NCI-H2196 treated with DMSO at 0.1 percent for 48 hours (cell line): ENCODE data around the gene GNAS-AS1.

Experiments
- DNase-seq: peaks from one replicate; lab custom pipeline; 2025; ENCODE audit not compliant: unreplicated experiment; lab: John Stamatoyannopoulos, UW

The GNAS-AS1 gene

DNA sequence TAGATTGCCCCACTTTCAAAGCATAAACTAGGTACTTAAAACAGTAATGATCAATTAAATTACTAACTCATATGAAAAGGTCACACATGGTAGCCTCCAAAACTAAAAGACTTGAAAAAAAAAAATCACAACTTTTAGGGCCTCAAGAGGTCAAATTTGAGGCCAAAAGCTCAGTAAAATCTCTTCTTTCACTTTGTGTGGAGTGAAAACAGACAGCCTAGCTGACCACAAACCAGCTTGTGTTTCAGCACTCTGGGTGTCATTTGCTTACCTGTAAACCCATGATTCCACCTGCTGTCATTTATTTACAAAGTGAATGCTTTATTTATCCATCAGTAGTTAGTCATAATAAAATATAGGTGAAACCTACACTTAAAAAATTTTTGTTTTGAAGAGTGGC is 35.8 kb upstream of the GNAS-AS1 start:
- no peak for DNase-seq

DNA sequence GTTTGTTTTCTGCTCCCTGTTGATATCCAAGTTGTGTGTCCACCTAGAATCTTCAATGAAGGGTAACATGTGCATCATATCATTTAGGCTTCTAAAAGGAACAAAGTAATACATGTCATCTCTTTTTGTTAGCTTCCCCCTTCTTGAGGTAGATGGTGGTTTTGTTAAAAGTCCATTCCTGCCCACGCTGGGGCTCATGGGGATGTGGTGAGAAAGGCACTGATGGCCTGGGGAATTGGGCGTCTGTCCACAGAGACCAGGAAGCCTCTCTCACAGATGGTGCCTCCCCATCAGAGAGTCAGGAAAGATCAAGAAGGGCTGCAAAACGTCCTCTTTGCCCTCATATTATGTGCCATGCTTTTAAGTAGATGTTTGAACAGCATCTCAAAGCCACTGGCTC is 34.3 kb upstream of the GNAS-AS1 start:
- DNase-seq = no peak

DNA sequence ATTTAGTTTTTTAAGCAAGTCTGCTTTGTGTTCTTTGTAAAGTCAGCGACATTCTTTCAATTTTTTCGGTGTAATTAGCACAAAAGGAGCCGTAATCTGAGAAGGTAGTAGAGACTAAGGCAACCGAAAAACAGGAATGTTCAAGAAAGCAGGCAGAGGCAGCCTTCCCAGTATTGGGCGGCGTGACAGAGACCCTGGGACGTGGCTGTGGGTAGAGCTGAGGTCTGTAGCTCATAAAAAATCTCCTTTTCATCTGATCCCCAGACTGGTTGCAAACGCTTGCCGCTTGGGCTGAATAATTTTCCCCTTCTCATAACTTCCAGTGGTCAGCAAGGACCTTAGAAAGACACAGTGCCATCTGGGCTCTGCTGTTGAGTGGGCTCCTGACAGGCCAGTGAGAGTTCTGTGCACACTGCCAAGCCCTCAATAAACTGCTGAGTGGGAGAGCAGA is 32.6 kb upstream of the GNAS-AS1 start:
- no peak for DNase-seq

DNA sequence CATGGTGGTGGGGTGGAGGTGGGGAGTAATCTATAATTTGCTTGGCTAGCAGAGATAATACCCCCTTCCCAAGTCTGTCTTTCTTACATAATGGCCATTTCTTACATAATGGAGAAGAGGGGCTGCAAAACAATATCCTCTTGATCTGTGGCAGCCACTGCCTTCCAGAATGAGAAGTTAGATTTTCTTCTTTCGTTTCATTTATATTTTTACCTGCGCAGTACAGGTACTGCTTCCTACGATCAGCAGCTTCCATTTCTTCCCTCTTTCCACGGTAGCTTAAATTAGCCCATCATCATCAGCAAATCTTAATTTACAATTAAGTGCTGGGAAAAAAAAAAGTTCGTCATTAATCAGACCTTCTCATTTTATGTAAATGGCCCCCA is 32.0 kb upstream of the GNAS-AS1 start:
- DNase-seq = no peak

DNA sequence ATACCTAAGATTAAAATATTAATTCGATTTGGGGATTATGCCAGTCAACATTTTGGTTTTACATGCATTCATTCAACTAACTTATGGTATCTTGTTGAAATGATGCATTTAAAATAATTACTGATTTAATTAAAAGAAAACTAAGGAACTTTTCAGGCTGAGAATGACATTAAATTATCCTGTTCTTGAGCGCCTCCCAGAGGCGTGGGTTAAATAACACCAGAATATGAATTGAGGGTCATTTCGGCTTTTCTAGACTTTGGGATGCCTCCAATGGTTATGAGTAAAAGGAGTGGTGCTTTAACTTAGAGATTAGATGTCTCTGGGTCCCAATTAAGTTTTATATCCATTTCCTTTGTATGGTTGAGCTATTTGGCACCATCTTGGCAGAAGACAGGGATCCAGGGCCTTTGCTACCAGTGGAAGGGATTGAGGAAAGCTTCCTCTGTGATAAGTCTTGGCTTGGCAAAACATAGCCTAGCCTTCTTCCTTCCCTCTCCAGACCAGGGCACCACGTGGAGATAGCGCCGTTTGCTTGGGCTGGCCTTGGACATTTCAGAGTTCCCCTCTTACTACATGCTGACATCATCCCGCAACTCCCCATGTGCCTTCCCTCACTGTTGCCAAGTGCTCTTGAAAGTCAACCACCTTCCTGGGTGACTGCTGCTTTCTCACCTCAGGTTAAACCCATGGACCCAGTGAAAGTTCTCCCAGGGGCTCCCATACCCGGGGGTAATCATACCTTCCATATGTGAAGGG is 30.5 kb upstream of the GNAS-AS1 start:
- no peak for DNase-seq

DNA sequence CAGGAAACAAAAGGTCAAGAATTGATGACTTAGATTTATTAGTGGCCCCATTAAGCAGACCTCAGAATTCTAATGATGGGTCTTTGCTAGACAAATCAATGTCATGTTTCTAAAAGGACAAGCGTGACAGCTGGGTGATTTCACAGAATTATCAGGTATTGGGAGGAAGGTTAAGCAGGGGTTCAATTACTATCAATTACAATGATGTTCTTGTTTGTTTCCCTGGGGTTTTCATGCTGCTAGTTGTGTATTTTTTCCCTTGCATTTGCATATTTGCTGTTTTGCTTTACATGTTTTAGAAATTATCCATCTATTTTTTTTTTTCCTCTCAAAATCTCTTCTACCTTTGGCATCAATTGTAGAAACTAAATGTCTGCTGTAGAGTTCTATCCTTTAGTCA is 29.7 kb upstream of the GNAS-AS1 start:
- DNase-seq = no peak

DNA sequence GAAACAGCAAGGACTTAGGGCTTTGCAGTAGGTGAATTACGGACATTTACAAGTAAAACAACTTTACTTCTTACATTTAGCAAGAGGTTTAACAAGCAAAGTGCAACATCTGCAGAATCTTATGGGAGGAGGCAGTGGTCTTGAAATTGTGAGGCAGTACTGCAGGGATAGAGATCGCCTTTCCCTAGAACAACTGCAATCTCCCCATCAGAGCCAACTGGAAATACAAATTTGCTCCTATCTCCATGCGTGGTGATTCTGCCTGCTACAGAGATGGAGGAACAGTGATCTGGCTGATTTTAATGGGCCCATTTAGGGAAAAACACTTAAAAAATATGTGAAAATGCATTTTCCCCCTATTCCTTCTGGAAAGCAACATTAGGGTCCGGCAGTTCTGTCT is 27.7 kb upstream of the GNAS-AS1 start:
- DNase-seq = no peak

DNA sequence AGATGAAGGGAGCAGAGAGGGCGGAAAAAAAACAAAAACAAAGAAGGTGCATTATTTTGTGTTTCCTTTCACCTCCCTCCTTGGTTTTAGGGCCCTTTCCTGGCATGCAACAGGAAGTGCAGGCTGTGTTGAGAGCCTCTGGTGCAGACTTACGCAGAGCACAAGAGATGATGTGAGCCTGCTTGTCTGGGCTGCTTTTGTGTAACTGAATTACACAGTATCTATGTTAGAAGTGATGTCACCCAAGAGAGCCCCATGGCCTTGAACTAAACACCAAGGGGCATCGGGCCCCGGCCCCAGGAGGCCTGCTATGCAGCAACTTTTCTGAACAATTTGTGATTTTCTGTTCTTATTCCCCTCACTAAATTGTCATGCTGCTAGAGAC is 27.3 kb upstream of the GNAS-AS1 start:
- no peak for DNase-seq

DNA sequence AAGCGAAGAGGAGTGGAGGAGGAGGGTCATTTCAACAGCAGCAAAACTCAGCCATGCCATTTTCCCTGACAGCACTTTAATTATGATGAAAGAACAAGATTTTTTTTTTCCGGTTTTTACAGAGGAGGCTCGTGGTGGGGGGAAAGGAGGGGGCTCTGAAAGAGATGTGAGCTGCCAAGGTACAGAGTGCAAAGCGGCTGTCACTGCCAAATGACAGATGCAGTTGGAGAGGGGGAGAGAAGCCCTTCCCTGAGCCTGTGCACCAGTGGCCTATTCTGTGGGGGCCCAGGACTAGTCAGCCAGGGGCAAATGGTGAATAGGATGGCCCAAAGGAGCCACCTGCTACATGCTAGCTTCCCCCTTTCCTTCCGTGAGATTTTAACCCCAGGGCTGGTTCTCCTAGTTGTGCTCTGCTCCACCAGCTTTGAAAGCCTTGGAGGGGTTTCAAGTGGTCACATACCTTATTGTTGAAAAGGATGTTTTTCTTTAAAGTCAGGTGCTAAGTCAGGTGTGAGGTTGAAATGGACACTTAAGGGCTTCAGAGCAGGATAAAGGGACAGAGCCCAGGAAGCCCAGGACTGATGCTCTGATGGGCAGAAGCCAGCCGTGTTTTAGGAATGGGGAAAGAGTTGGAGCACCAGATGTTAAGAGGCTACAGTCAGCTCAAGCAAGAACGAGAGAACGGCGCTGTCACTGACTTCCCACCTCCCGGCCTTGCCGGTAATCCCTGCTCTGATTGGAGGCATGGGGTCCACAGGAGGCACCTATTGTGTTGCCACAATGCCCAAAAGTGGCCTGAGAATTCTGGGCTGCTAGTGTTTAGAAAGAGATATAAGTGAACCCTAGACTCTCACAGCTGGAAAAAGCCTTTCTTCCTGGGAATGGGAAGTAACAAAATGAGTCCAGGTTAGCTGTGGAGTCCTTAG is 26.6 kb upstream of the GNAS-AS1 start:
- no peak for DNase-seq

DNA sequence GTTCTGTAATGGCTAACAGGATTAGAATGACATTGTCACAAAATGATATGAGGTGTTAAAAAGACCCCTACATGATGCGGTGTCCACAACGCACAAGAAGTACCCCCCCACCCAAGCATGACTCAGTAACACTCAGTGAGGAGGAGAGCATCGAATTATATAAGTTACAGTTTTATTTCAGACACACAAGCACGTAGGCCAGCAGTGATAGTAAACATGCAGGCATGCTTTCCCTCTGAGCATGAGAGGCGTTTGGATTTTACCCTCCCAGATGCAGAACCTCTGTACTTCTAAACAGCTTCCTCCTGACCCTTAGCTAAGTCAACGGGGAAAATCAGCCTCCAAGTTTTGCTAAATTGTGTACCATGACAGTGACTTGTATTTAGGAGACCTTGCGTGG is 25.7 kb upstream of the GNAS-AS1 start:
- no peak for DNase-seq

DNA sequence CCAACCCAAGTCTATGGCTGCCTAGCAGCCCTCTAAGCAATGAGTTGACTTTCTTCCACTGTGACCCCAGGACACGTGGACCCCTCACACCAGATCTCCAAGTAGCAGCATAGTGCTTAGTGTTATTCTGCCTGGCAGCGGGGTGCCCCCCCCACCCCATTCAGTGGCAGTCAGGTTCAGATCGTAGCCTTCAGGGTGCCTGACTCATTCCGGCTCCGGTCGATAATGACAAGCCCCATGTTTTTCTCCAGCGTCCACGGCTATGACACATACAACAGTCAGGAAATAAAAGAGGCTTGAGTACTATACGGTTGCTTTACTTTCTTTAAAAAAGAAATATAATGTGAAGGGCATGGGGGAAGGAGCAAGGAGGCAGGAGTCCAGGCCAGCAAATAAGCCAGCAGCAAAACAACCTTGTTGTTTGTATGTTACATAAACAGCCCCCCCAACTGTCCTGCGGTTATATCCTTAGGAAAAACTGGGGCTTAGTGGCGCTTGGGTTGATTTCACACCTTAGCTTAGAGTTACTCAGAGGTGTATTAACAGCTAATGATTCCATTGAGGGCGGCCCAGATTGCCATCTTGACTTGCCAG is 24.9 kb upstream of the GNAS-AS1 start:
- DNase-seq = no peak

DNA sequence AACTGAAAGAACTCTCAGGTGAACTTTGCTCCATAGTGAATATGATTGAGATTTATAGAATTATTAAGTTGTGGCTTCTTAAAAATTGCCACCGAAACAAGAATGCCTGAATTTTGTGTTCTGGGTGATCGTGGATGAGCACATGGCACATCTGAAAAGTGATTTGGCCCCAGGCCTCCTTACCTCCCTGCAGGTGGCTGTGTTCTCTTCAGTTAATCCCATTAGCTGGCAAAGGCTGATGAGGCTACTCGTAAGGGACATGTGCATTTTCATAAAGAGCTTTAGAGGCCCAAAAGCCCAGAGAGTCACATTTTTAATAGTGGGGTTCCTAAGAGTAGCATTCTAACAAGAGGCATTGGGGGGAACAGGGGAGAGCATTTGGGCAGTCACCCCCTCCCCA is 24.4 kb upstream of the GNAS-AS1 start:
- DNase-seq = no peak

DNA sequence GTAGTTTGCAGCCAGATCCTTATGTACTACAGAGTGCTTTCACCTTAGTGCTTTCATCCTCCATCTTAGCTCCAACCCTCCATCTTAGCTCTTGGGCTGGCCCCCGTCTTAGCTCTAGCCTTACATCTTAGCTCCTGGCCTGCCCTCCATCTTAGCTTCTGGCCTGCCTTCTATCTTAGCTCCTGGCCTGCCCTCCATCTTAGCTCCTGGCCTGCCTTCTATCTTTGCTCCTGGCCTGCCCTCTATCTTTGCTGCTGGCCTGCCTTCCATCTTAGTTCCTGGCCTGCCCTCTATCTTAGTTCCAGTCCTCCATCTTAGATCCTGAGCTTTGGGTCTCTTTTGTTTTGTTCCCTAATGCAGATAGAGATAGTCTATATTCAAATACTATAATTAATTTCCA is 23.8 kb upstream of the GNAS-AS1 start:
- no peak for DNase-seq

DNA sequence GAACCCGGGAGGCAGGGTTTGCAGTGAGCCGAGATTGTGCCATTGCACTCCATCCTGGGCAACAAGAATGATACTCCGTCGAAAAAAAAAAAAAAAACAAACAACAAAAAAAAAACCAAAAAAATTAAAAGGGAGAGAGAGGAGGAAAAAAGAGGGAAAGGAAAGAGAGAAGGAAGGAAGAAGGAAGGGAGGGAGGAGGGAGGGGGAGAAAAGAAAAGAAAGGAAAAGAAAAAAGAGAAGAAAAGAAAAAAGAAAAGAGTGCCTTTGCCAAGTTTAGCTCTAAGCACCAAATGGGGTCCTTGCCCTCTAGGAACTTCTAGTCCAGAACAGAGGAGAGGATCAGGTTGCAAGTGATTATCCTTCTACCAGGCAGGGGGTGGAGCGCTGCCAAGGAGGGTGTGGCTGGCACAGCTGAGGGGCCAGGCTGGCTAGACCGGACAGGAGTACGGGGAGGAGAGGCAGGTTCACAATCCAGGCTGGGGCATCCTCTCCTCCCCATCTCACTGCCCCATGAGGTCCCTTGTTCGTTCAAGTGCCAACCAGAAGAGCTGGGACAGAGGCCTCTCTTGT is 20.9 kb upstream of the GNAS-AS1 start:
- DNase-seq = no peak

DNA sequence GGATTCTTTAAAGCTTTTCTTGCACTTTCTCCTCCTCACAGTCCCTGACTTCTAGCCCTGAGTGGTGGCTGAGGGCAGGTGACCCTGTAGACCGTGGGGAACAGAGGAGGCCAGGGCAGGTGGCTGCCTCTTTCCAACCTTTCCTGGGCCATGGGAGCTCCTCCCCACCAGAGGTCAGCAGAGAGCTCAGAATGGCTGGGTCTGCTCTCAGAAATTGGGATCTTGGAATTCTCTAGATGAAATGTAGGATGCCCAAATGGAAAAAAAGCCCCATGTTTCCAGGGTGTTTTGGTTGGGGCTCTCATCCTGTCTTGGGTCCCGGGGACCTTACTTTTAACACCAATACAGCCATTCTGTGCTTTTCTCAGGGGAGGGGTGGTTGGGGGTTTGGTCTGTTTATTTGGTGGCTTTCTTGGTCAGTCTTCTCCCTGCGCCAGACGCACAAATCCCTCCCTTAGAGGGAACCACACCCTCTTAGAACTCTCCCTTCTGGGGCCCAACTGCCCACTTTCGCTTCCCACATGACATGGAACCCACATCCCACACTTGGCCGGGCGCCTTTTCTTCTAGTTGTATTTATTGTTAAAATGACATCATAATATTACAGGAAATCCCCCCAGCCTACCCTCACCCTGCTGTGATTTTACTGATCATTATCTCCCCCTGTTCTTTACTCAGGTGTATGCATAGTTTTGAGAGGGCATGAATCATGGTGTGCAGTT is 19.8 kb upstream of the GNAS-AS1 start:
- no peak for DNase-seq

DNA sequence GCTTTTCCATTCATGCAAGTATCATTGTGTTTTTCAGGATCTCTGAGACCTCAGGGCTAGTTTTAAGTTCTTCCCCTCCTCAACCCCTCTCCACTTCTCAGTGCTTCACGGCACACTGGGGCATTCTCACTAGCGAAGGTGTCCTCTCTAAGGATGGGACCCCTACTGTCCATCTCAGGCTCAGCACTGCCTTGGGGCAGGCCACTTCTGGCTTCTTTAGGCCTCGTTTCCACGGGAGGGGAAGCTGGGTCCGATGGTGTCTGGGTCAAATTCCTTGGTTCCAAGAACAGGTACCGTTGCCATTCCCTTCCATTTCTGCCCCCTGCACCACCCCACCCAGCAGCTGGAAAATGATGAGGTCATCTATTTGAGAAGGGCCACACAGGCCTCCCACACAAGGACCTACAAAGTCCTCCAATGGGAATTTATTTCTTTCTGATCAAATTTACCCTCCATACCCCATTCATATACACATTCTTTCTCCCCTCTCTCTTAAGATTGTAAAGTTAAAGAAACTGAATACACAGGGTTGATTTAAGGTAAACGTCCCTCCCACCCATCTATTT is 19.0 kb upstream of the GNAS-AS1 start:
- DNase-seq = no peak

DNA sequence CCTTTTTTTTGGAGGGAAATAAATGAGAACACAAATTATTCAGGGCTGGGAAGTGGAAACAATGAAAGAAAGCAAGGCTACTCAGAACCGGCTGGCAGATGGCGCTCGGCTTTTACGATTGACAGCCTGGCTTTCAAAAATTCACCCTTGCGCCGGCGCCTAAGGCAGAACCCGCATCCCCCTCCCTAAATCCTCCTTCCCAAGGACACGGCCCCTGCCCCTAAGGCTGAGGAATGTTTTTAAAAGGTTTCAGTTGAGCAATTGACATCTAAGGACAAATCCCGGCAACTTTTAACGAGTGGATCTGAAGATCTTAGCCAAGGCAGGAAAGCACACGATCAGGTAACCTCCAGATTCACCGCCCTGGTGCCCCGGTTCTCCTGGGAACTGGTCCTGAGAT is 18.1 kb upstream of the GNAS-AS1 start:
- DNase-seq = no peak

DNA sequence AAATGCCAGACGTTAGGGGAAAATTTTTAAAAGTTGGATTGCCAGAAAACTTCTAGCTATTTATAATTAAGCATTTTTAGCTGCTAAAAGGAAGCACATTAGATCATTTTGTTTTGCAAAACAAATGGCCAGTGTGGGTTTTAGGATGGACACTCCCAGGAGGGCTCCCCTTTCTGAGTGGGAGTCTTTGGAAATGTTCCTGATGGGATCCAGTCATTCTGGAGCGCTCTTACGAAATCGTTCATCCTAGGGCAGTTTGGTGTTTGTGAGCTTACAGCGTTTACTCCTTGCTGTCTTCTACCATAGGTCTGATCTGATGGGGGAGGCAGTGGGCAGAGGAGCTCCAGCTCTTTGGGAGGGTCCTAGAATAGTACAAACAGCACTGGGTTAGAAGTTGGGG is 16.5 kb upstream of the GNAS-AS1 start:
- no peak for DNase-seq

DNA sequence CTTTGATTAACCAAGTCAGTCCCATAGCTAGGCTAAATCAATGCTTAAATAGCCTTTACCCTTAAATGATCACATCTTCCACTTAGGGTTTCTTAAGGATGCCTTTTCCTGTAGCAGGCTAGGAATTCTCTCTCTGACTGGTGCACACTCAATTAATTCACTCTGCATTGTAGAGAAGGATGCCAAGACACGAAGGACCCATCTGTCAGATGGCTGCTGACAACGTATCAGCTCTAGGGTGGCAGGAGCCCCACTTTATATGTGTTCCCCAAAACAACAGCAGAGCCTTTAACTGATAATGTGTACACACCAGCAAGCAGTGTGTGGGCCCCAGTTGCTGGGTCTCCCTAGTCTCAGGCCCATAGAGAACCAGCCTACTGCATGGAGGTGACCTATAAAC is 15.1 kb upstream of the GNAS-AS1 start:
- no peak for DNase-seq

DNA sequence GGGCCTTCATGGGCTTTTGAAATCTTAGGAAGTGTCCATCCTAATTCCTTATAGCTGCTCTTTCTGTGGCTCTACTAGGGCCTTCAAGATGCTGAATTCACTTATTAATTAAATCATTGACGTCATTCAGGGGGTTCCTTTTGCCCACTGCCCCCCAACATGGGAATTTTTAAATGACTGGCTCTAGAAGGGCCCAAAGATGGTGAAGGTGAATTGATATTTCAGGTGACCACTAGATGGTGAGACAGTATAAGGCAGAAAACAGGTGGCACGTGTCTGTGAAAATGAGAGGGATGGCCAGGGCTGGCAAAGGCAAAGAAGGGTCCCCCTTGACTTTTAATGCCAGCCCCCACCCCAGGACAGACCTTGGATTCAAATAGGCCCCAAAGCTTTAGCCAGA is 13.6 kb upstream of the GNAS-AS1 start:
- no peak for DNase-seq
